ENCODE measurements around the gene LTB.
"Not testable (repeated sequence)": the region's sequence is repeated elsewhere in the genome, so short reads cannot be mapped to it uniquely, and the experiment has no call there.

LTB gene

GRCh38 chr6:31575952-31576685 lies 6.1 kb downstream of the LTB start:
- DNase-seq (ENCODE audit: low spot score), result no peak

GRCh38 chr6:31575335-31575901 lies 6.8 kb downstream of the LTB start, which contains the start of gene TNF:
TSS of gene TNF (plus strand) at chr6:31575565. CDS start at chr6:31575742, 177 bp downstream.
- DNase-seq (ENCODE audit: low spot score), result no peak

- no peak for DNase-seq (ENCODE audit: low spot score)
Observed at GRCh38 chr6:31574106-31575061, 7.8 kb downstream of the LTB start.

- no peak for DNase-seq (ENCODE audit: low spot score)
Observed at GRCh38 chr6:31573239-31574105, 8.8 kb downstream of the LTB start.

- no peak for DNase-seq (ENCODE audit: low spot score)
Observed at GRCh38 chr6:31572041-31572911, 9.9 kb downstream of the LTB start, which contains the start of gene LTA. TSS of gene LTA (plus strand) at chr6:31572289. CDS start at chr6:31572743, 454 bp downstream.

GRCh38 chr6:31569861-31570536 lies 12.2 kb downstream of the LTB start:
- DNase-seq (ENCODE audit: low spot score), result no peak

GRCh38 chr6:31568537-31568961 lies 13.7 kb downstream of the LTB start:
- no peak for DNase-seq (ENCODE audit: low spot score)

GRCh38 chr6:31567531-31568370 lies 14.5 kb downstream of the LTB start:
- no peak for DNase-seq (ENCODE audit: low spot score)

GRCh38 chr6:31560697-31561058 lies 21.5 kb downstream of the LTB start:
- no peak for DNase-seq (ENCODE audit: low spot score)

- DNase-seq (ENCODE audit: low spot score), result no peak
Observed at GRCh38 chr6:31559958-31560696, 22.1 kb downstream of the LTB start.

- no peak for DNase-seq (ENCODE audit: low spot score)
Observed at GRCh38 chr6:31559606-31559957, 22.6 kb downstream of the LTB start.

- DNase-seq (ENCODE audit: low spot score), result no peak
Observed at GRCh38 chr6:31558631-31559500, 23.4 kb downstream of the LTB start.

GRCh38 chr6:31558318-31558625 lies 24.0 kb downstream of the LTB start:
- no peak for DNase-seq (ENCODE audit: low spot score)

- no peak for DNase-seq (ENCODE audit: low spot score)
Observed at GRCh38 chr6:31557443-31558317, 24.5 kb downstream of the LTB start.

GRCh38 chr6:31556307-31556706 lies 25.9 kb downstream of the LTB start:
- DNase-seq (ENCODE audit: low spot score), result no peak

- not testable (repeated sequence) for DNase-seq (ENCODE audit: low spot score)
Observed at GRCh38 chr6:31551371-31551770, 30.9 kb downstream of the LTB start.

GRCh38 chr6:31548544-31548873 lies 33.7 kb downstream of the LTB start:
- no peak for DNase-seq (ENCODE audit: low spot score)
